NB4 (cell line): ENCODE data around the gene NR3C2.

ENCODE experiments used
- DNase-seq: peaks from one replicate; pipeline ENCODE4 v3.0.0; 2010; ENCODE audit warnings: low read depth
- H3K4me3 ChIP-seq: one replicate; pipeline ENCODE4 v1.5.1; 2011; ENCODE audit warnings: mild to moderate bottlenecking, low read depth, low read length, moderate library complexity
- CTCF ChIP-seq: IDR thresholded peaks from one replicate; pipeline ENCODE4 v1.5.1; 2012; ENCODE audit warnings: low read depth, low read length
- MYC ChIP-seq: IDR thresholded peaks from 2 replicates; pipeline ENCODE4 v1.6.1; 2011; ENCODE audit warnings: low read depth, low read length
- POLR2A ChIP-seq: IDR thresholded peaks from 2 replicates; pipeline ENCODE4 v1.6.1; 2011; ENCODE audit warnings: mild to moderate bottlenecking; ENCODE audit not compliant: insufficient read length; ENCODE audit errors: extremely low read depth
- TF ChIP-seq, protein P1 (sequence below): IDR thresholded peaks from 2 replicates; pipeline ENCODE4 v1.6.1; 2011; ENCODE audit warnings: low read depth, low read length

Gene NR3C2

GRCh38 chr4:148078061-148078460 is 364.2 kb downstream of the NR3C2 start:
- TF ChIP-seq POLR2A, result no peak
- TF ChIP-seq MYC, result no peak
- TF ChIP-seq CTCF, result no peak
- TF ChIP-seq, protein P1, sequence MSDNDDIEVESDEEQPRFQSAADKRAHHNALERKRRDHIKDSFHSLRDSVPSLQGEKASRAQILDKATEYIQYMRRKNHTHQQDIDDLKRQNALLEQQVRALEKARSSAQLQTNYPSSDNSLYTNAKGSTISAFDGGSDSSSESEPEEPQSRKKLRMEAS, result no peak
- H3K4me3 ChIP-seq, result no peak overlapping the region
- DNase-seq, result no peak

DNA sequence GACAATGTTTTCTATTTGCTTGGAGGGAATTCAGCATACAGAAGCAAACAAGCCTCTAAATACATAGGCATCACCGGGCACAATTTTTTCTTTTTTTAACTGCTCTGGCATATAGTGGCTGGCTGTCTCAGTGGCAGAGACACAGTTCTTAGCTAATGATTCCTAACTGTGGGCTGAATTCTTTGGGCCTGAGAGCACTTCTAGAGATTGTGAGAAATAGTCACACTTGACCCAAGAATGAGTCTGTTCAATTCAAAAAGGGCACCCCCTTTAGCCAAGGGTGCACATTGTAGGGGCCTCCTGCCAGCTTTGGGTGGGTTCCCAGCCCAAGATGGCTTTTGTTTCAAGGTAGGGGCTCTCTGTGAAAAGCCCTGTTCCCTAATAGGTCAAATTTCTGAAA is 364.6 kb downstream of the NR3C2 start:
- DNase-seq, result no peak
- TF ChIP-seq MYC (no peak), CTCF (no peak), POLR2A (no peak)
- TF ChIP-seq, protein P1, result no peak
- no peak overlapping the region for H3K4me3 ChIP-seq

DNA sequence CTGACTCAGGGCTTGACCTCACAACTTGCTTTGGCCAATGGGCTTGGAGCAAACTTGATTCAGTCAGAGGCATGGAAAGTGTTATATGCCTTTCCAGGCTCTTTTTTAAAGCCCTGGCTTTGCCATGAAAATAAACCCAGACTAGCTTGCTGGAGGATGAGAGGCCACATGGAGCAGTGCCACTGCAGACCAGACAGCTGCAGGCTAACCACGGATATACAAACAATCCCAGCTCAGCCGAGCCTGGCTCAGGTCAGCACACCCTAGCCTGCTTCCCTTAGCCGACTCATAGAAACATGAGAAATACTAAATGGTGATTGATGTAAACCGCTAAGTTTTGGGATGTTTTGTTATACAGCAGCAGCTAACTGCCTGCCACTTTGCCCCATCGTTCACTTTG is 365.2 kb downstream of the NR3C2 start:
- no peak for DNase-seq
- TF ChIP-seq CTCF (no peak), MYC (no peak), POLR2A (no peak)
- TF ChIP-seq, protein P1, result no peak
- no peak overlapping the region for H3K4me3 ChIP-seq

GRCh38 chr4:148075438-148075837 is 366.8 kb downstream of the NR3C2 start:
- no peak for TF ChIP-seq MYC
- TF ChIP-seq, protein P1, result no peak
- no peak for TF ChIP-seq POLR2A
- TF ChIP-seq CTCF, result no peak
- no peak for DNase-seq
- H3K4me3 ChIP-seq, result no peak overlapping the region

DNA sequence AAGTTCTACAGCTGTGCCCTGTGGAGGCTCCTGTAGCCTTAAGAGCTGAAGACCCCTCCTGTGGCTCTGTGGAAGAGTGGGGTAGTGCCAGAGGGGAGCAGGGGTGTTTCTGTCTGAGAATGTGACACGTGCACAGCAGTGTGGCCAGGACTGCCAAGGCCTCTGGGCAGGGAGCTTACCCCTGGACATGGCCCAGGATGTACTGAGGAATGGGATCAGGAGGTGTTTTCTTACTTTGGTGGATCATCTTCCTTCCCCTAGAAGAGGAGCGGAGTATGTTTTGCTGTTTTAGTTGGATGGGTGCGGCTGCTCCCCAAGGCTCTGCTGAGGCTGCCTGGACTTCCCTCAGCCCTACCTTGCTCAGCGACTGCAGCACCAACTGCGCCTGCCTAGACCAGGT is 367.8 kb downstream of the NR3C2 start:
- H3K4me3 ChIP-seq, result no peak overlapping the region
- TF ChIP-seq MYC, result no peak
- TF ChIP-seq POLR2A, result no peak
- TF ChIP-seq, protein P1, result no peak
- TF ChIP-seq CTCF, result no peak
- no peak for DNase-seq

GRCh38 chr4:148073349-148073748 is 368.9 kb downstream of the NR3C2 start:
- TF ChIP-seq, protein P1, result no peak
- TF ChIP-seq CTCF (no peak), POLR2A (no peak), MYC (no peak)
- H3K4me3 ChIP-seq, result no peak overlapping the region
- DNase-seq, result no peak
